GM12891 (cell line): ENCODE measurements around the gene ABL1.

Source experiments
- DNase-seq: peaks from one replicate; pipeline ENCODE4 v3.0.0; 2011; ENCODE audit warnings: low spot score; ENCODE audit not compliant: insufficient read length
- FAIRE-seq: peaks from 2 replicates; lab custom pipeline; 2011; peaks lifted over from hg19 to GRCh38; lab: Jason Lieb, UNC
- PAX5 ChIP-seq: IDR thresholded peaks from 2 replicates; pipeline ENCODE4 v1.6.1; 2011; ENCODE audit warnings: low read length, moderate library complexity, mild to moderate bottlenecking; ENCODE audit not compliant: insufficient read depth, severe bottlenecking
- POLR2A ChIP-seq: IDR thresholded peaks from 2 replicates; pipeline ENCODE4 v1.6.1; 2011; ENCODE audit warnings: low read depth, low read length, control low read depth
- POLR2AphosphoS5 ChIP-seq: IDR thresholded peaks from 2 replicates; pipeline ENCODE4 v1.6.1; 2011; ENCODE audit warnings: low read depth, low read length, control low read depth
- POU2F2 ChIP-seq: IDR thresholded peaks from 2 replicates; pipeline ENCODE4 v1.6.1; 2011; ENCODE audit warnings: low read depth, mild to moderate bottlenecking, control low read depth, low read length, moderate library complexity
- SPI1 ChIP-seq: IDR thresholded peaks from 2 replicates; pipeline ENCODE4 v1.6.1; 2011; ENCODE audit warnings: low read depth, low read length, control low read depth
- TAF1 ChIP-seq: IDR thresholded peaks from 2 replicates; pipeline ENCODE4 v1.6.1; 2011; ENCODE audit warnings: low read depth, low read length, control low read depth

The ABL1 gene

DNA sequence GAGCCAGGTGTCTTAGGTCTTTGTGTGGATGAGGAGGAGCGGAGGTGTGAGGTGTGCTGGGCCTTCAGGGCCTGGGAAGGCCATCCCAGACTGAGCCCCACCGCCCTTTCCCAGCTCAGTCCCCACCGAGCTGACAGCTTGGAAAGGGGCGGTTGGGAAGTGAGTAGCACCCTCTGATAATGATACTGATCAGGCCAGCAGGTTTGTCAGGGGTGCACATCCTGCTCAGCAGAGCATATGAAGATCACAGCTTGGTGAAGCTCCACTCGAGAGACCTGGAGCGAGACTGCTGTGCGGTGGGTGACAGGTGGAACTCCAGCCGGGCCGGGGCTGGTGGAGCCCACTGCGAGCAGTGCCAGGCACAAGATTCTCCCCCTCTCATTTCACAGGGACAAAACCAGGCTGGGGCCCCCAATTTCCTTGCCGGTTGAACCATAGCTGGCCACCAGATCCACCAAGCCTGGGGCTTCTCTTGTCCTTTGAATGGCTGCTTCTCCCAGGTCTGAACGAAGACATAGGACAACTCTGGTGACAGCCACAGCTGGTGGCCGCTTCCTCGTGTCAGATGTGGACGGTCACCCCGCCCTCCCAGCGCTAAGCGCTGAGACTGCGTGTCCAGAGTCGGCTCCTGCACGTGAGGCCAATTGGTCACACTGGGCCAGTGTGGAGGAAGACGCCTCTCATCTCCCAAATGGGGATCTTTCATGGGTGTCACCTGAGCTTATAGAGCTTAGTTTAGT, 53.3 kb downstream of the ABL1 start:
- TF ChIP-seq POLR2A, result no peak
- TF ChIP-seq SPI1, result no peak
- no peak for TF ChIP-seq TAF1
- no peak for TF ChIP-seq POU2F2
- no peak for TF ChIP-seq POLR2AphosphoS5
- no peak for TF ChIP-seq PAX5
- DNase-seq (no peak), FAIRE-seq (no peak)

GRCh38 chr9:130890124-130890523, 55.1 kb downstream of the ABL1 start:
- TF ChIP-seq POLR2AphosphoS5 (no peak), TAF1 (no peak), PAX5 (no peak), POU2F2 (no peak), POLR2A (no peak), SPI1 (no peak)
- DNase-seq, result no peak
- FAIRE-seq, result no peak

GRCh38 chr9:130890870-130891687, 56.0 kb downstream of the ABL1 start:
- TF ChIP-seq POLR2A (no peak), TAF1 (no peak), PAX5 (no peak), POU2F2 (no peak), SPI1 (no peak), POLR2AphosphoS5 (no peak)
- DNase-seq (no peak), FAIRE-seq (no peak)

DNA sequence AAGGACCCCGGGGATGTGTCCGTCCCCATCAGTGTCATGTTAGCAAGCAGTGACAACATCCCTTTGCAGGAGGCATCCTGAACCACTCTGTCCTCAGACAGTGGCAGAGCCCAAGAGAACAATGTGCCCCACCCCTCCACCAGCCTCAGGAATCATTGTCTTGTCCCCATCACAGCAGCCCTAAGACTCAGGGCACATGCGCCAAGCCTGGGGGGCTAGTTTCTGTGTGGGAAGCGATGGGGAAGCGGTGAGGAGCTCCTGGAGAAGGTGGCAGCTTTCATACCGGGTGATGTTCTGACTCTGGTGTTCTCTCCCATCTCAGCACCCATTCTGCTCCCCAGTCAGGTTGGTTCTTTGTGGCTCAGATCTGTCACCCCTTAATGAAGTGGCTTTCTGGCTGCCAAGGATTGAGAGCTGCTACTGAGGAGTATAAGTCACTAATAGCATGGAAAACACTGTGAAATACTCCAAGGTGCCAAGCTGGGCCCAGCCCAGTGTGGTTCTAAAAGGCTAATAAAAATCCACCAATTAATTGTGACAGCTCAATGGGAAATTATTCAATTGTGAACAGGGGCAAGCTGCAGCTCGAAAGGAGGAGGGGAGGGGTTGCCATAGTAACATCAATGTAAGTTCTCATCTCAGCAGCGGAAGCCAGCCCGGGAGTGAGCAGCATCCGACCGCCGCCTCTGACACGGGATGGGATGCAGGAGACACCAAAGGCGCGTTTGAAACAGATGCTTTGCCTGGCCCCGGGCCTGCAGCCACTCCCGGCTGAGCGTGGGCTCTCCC, 56.8 kb downstream of the ABL1 start:
- DNase-seq, result no peak

DNA sequence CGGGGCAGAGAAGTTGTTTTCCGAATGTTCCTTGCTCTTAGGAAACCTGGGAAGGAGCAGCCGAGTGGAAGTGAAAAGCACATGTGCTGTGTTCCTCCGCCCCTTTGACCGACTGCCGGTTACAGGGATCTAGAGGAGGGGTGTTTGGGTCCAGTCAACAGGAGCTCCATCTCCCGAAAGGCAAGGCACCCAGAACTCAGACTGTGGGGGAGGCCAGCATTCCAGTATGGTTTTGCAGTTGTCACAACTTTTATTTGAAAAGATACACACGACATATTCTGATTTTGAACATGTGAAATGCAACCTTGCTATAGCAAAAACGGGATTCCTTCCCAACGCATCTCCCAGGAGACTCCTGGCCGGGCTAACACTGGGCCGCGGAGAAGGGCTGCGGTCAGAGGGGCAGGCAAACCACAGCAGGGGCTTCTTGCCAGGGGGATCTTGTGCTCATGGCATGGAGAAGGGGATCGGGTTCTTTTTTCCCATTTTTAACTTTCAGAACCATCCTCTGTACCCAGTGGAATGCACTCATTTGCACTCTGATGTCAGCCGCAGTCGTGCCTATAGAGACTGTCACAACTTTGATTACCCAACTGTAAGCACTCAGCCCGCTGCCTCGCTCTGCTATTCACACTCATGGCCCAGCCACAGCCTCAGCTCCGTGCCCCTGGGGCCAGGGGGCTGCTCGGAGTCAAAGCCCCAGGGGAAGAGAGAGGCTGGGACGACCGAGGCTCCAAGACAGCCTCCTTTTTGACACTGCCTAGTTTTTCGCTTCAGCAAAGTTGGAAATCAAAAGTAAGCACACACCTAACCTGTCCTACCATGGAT, 57.6 kb downstream of the ABL1 start:
- FAIRE-seq (no peak), DNase-seq (no peak)
- TF ChIP-seq POLR2A (no peak), PAX5 (no peak), POU2F2 (no peak), SPI1 (no peak), TAF1 (no peak), POLR2AphosphoS5 (no peak)

More for the DNA sequence above, 56.8 kb downstream of the ABL1 start:
- TF ChIP-seq POLR2A, result no peak
- TF ChIP-seq POLR2AphosphoS5, result no peak
- TF ChIP-seq POU2F2, result no peak
- TF ChIP-seq SPI1, result no peak
- no peak for TF ChIP-seq TAF1
- no peak for TF ChIP-seq PAX5
- FAIRE-seq, result no peak

GRCh38 chr9:130893341-130894101, 58.5 kb downstream of the ABL1 start:
- DNase-seq (no peak), FAIRE-seq (no peak)
- TF ChIP-seq PAX5 (no peak), SPI1 (no peak), POU2F2 (no peak), POLR2AphosphoS5 (no peak), POLR2A (no peak), TAF1 (no peak)

- FAIRE-seq (no peak), DNase-seq (no peak)
- no peak for TF ChIP-seq POLR2A
- TF ChIP-seq PAX5, result no peak
- no peak for TF ChIP-seq SPI1
- no peak for TF ChIP-seq TAF1
- no peak for TF ChIP-seq POU2F2
- TF ChIP-seq POLR2AphosphoS5, result no peak
These were observed 59.5 kb downstream of the ABL1 start for GRCh38 chr9:130894546-130894945.

DNA sequence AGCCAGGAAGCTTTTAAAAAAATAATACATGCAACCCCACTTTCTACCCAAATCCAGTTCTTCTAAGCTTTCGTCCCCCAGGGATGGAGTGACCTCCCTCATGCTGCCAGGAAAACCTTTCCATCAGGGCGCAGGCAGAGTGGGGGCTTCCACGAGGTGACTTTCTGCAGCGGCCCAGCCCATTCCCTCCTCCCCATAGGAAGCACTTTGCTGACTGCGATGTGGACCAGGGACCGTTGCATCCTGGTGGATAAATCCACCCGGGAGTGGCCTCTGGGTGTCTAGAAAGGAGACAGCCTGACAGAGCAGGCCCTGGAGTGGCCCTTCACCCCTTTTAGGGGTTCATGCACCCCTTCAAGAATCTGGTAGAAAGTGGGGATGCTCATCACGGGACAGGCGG, 60.0 kb downstream of the ABL1 start:
- TF ChIP-seq POU2F2 (no peak), TAF1 (no peak), POLR2AphosphoS5 (no peak), POLR2A (no peak)
- DNase-seq, result no peak
- FAIRE-seq, result no peak
